Measurements from ENCODE around the gene CDC42EP5.

- no peak for TF ChIP-seq EZH2 (IDR thresholded peaks at IDR 0.05; ENCODE audit: borderline replicate concordance, low read depth, low read length, severe bottlenecking)
- TF ChIP-seq, protein P1, sequence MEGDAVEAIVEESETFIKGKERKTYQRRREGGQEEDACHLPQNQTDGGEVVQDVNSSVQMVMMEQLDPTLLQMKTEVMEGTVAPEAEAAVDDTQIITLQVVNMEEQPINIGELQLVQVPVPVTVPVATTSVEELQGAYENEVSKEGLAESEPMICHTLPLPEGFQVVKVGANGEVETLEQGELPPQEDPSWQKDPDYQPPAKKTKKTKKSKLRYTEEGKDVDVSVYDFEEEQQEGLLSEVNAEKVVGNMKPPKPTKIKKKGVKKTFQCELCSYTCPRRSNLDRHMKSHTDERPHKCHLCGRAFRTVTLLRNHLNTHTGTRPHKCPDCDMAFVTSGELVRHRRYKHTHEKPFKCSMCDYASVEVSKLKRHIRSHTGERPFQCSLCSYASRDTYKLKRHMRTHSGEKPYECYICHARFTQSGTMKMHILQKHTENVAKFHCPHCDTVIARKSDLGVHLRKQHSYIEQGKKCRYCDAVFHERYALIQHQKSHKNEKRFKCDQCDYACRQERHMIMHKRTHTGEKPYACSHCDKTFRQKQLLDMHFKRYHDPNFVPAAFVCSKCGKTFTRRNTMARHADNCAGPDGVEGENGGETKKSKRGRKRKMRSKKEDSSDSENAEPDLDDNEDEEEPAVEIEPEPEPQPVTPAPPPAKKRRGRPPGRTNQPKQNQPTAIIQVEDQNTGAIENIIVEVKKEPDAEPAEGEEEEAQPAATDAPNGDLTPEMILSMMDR (IDR thresholded peaks at IDR 0.05; ENCODE audit: borderline replicate concordance, extremely low read depth, low read length, poor library complexity, severe bottlenecking) = no peak
Measured at GRCh38 chr19:54484451-54484850, 11.4 kb upstream of the CDC42EP5 start.

Measured in DND-41 (cell line).